ENCODE data around the gene FCSK. TPM values are rescaled to one million over a fixed set of nuclear protein-coding genes. Genes with fewer than 3 reads are reported as not detected.
A peak's percentile ranks its signal among the peaks of the same experiment; 100 is the strongest.

Gene FCSK
- total RNA-seq, 4 donors from 2014 or later: 6.9 to 21.8 (median 12.4) TPM

GRCh38 chr16:70437582-70438557 lies 16.5 kb upstream of the FCSK start:
- Histone ChIP-seq H3K27ac (peak overlapping the region; percentile 9 to 95 (median 87)), H3K36me3 (no peaks in the 10 kb centered on the region), H3K9me3 (no peaks in the 10 kb centered on the region), H3K4me1 (peaks cover 2 to 62% (median 35%) of the 10 kb centered on the region in 3 donors), H3K27me3 (no peaks in the 10 kb centered on the region), H3K4me3 (peak overlapping the region; percentile 71 to 90)
- no peak for ATAC-seq
- WGBS, 2 donors (ENCODE audit: low coverage in 1 of 2): 3% methylated on average over 13 to 17 of the region's 22 CpGs
- TF ChIP-seq POLR2A (IDR thresholded peaks at IDR 0.05) (no peak), POLR2AphosphoS5 (IDR thresholded peaks at IDR 0.05) (no peak), EP300 (IDR thresholded peaks at IDR 0.05) (no peak)
- TF ChIP-seq, protein P1, sequence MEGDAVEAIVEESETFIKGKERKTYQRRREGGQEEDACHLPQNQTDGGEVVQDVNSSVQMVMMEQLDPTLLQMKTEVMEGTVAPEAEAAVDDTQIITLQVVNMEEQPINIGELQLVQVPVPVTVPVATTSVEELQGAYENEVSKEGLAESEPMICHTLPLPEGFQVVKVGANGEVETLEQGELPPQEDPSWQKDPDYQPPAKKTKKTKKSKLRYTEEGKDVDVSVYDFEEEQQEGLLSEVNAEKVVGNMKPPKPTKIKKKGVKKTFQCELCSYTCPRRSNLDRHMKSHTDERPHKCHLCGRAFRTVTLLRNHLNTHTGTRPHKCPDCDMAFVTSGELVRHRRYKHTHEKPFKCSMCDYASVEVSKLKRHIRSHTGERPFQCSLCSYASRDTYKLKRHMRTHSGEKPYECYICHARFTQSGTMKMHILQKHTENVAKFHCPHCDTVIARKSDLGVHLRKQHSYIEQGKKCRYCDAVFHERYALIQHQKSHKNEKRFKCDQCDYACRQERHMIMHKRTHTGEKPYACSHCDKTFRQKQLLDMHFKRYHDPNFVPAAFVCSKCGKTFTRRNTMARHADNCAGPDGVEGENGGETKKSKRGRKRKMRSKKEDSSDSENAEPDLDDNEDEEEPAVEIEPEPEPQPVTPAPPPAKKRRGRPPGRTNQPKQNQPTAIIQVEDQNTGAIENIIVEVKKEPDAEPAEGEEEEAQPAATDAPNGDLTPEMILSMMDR (IDR thresholded peaks at IDR 0.05): no peak

- Histone ChIP-seq H3K9me3 (no peaks in the 10 kb centered on the region), H3K4me3 (peak overlapping the region; percentile 71 to 90), H3K4me1 (peaks cover 0 to 55% (median 28%) of the 10 kb centered on the region in 3 donors), H3K27me3 (no peaks in the 10 kb centered on the region), H3K36me3 (no peaks in the 10 kb centered on the region), H3K27ac (peak overlapping the region; percentile 9 to 95 (median 87))
- WGBS, 2 donors (ENCODE audit: low coverage in 1 of 2): 0% methylated on average over 2 to 10 of the region's 39 CpGs
- TF ChIP-seq POLR2AphosphoS5 (IDR thresholded peaks at IDR 0.05): no peak
- TF ChIP-seq EP300 (IDR thresholded peaks at IDR 0.05): no peak
- TF ChIP-seq, protein P1 (IDR thresholded peaks at IDR 0.05): no peak
- TF ChIP-seq POLR2A (IDR thresholded peaks at IDR 0.05): no peak
- ATAC-seq: peak; percentile 54
Measured at GRCh38 chr16:70438585-70438968, 15.8 kb upstream of the FCSK start.

- WGBS, 2 donors (ENCODE audit: low coverage in 1 of 2): 0 to 5% methylated on average over 2 to 3 of the region's 86 CpGs
- peak within 1 kb of the TSS; percentile 10 to 95 (median 87) for H3K27ac ChIP-seq
- peaks cover 0 to 49% (median 22%) of the 10 kb centered on the region in 3 donors for H3K4me1 ChIP-seq
- ATAC-seq: peak; percentile 96
- H3K4me3 ChIP-seq: peak within 1 kb of the TSS; percentile 71 to 90
- no peaks in the 10 kb centered on the region for H3K27me3 ChIP-seq
- peak; percentile 26 to 40 for TF ChIP-seq POLR2A (IDR thresholded peaks at IDR 0.05)
- no peak for TF ChIP-seq EP300 (IDR thresholded peaks at IDR 0.05)
- peak; percentile 24 for TF ChIP-seq POLR2AphosphoS5 (IDR thresholded peaks at IDR 0.05)
- TF ChIP-seq, protein P1 (IDR thresholded peaks at IDR 0.05): peak in 3 of 4 experiments; percentile 27 to 45 (median 30)
- H3K9me3 ChIP-seq: no peaks in the 10 kb centered on the region
- no peaks in the 10 kb centered on the region for H3K36me3 ChIP-seq
Measured at GRCh38 chr16:70438969-70439862, 15.2 kb upstream of the FCSK start, which contains the start of gene ST3GAL2. TSS of gene ST3GAL2 (minus strand) at chr16:70439100. CDS start at chr16:70398530, 40,570 bp downstream.

GRCh38 chr16:70440009-70440692 lies 14.2 kb upstream of the FCSK start:
- Histone ChIP-seq H3K4me1 (peaks cover 0 to 40% (median 19%) of the 10 kb centered on the region in 3 donors), H3K9me3 (no peaks in the 10 kb centered on the region), H3K27me3 (no peaks in the 10 kb centered on the region), H3K27ac (peak overlapping the region in 1 of 4 donors; percentile 86), H3K4me3 (no peak overlapping the region), H3K36me3 (no peaks in the 10 kb centered on the region)
- TF ChIP-seq EP300 (IDR thresholded peaks at IDR 0.05) (no peak), POLR2A (IDR thresholded peaks at IDR 0.05) (no peak), POLR2AphosphoS5 (IDR thresholded peaks at IDR 0.05) (no peak)
- TF ChIP-seq, protein P1 (IDR thresholded peaks at IDR 0.05): no peak
- WGBS, 2 donors (ENCODE audit: low coverage in 1 of 2): 73 to 75% methylated on average over 2 to 6 of the region's 11 CpGs
- no peak for ATAC-seq
